Stimulated activated memory B cell treated with anti-CD40 and anti-IgM and Interleukin-4, amounts not matched to agents 10 μg/mL and 1 μg/mL and 100 μg/mL, for 72 hours (primary cell): ENCODE data around the gene TBCE.

Source experiments
- ATAC-seq: fragments of 150-1000 bp; cut with Tn5 transposase; 2 replicates; pipeline ENCODE4 v1.10.0; 2021
- H3K27ac Mint-ChIP-seq: one replicate; pipeline ENCODE4 v1.8.0; 2022; ENCODE audit warnings: mild to moderate bottlenecking, mixed read lengths
- H3K27me3 Mint-ChIP-seq: one replicate; pipeline ENCODE4 v1.8.0; 2022; ENCODE audit warnings: mixed read lengths
- H3K36me3 Mint-ChIP-seq: one replicate; pipeline ENCODE4 v1.8.0; 2022; ENCODE audit warnings: mixed read lengths
- H3K4me1 Mint-ChIP-seq: one replicate; pipeline ENCODE4 v1.8.0; 2022; ENCODE audit warnings: mixed read lengths
- H3K4me3 Mint-ChIP-seq: one replicate; pipeline ENCODE4 v1.8.0; 2022; ENCODE audit warnings: mild to moderate bottlenecking, moderate library complexity, mixed read lengths
- H3K9me3 Mint-ChIP-seq: one replicate; pipeline ENCODE4 v1.8.0; 2022; ENCODE audit warnings: mixed read lengths

Gene TBCE

GRCh38 chr1:235367000-235367908, at the start of gene TBCE:
Gene TBCE, plus strand, starts transcription at chr1:235367427. Its CDS starts 12,623 bp downstream, at chr1:235380050.
- H3K4me3 Mint-ChIP-seq, result peak within 1 kb of the TSS; percentile 89
- ATAC-seq, result peak; percentile 100
- peak within 1 kb of the TSS; percentile 84 for H3K27ac Mint-ChIP-seq
- H3K9me3 Mint-ChIP-seq, result no peaks in the 10 kb centered on the region
- peaks cover 24% of the 10 kb centered on the region for H3K4me1 Mint-ChIP-seq
- no peaks in the 10 kb centered on the region for H3K27me3 Mint-ChIP-seq
- peaks cover 4% of the 10 kb centered on the region for H3K36me3 Mint-ChIP-seq

GRCh38 chr1:235319255-235319654, 48.0 kb upstream of the TBCE start:
- ATAC-seq, result no peak
- Mint-ChIP-seq H3K27me3 (no peaks in the 10 kb centered on the region), H3K4me1 (peaks cover 64% of the 10 kb centered on the region), H3K4me3 (no peak overlapping the region), H3K36me3 (peaks cover 38% of the 10 kb centered on the region), H3K27ac (peak overlapping the region; percentile 72), H3K9me3 (no peaks in the 10 kb centered on the region)

- Mint-ChIP-seq H3K27me3 (no peaks in the 10 kb centered on the region), H3K4me3 (no peak overlapping the region), H3K27ac (no peak overlapping the region), H3K4me1 (peaks cover 59% of the 10 kb centered on the region), H3K9me3 (no peaks in the 10 kb centered on the region), H3K36me3 (peaks cover 38% of the 10 kb centered on the region)
- no peak for ATAC-seq
Observed at GRCh38 chr1:235320521-235321179, 46.6 kb upstream of the TBCE start.

GRCh38 chr1:235324296-235324695, 42.9 kb upstream of the TBCE start:
- Mint-ChIP-seq H3K4me1 (peaks cover 47% of the 10 kb centered on the region), H3K27me3 (no peaks in the 10 kb centered on the region), H3K36me3 (peaks cover 30% of the 10 kb centered on the region), H3K27ac (no peak overlapping the region), H3K4me3 (peak overlapping the region; percentile 73), H3K9me3 (no peaks in the 10 kb centered on the region)
- no peak for ATAC-seq

GRCh38 chr1:235325139-235325538, 42.1 kb upstream of the TBCE start:
- no peak overlapping the region for H3K27ac Mint-ChIP-seq
- H3K4me3 Mint-ChIP-seq, result peak overlapping the region; percentile 40
- no peak for ATAC-seq
- peaks cover 46% of the 10 kb centered on the region for H3K4me1 Mint-ChIP-seq
- H3K9me3 Mint-ChIP-seq, result no peaks in the 10 kb centered on the region
- H3K27me3 Mint-ChIP-seq, result no peaks in the 10 kb centered on the region
- peaks cover 28% of the 10 kb centered on the region for H3K36me3 Mint-ChIP-seq

GRCh38 chr1:235325854-235326253, 41.4 kb upstream of the TBCE start:
- Mint-ChIP-seq H3K27ac (no peak overlapping the region), H3K4me1 (peaks cover 38% of the 10 kb centered on the region), H3K9me3 (no peaks in the 10 kb centered on the region), H3K27me3 (no peaks in the 10 kb centered on the region), H3K4me3 (peak overlapping the region; percentile 96), H3K36me3 (peaks cover 21% of the 10 kb centered on the region)
- ATAC-seq, result no peak

- Mint-ChIP-seq H3K4me1 (peaks cover 28% of the 10 kb centered on the region), H3K9me3 (no peaks in the 10 kb centered on the region), H3K36me3 (peaks cover 18% of the 10 kb centered on the region), H3K27ac (no peak overlapping the region), H3K27me3 (no peaks in the 10 kb centered on the region), H3K4me3 (peak overlapping the region; percentile 96)
- ATAC-seq, result peak; percentile 24
Observed at GRCh38 chr1:235326719-235327558, 40.3 kb upstream of the TBCE start.

GRCh38 chr1:235327559-235328270, 39.5 kb upstream of the TBCE start, which contains the start of gene ARID4B:
Gene ARID4B, minus strand, starts transcription at chr1:235328179. Its CDS starts 1,260 bp downstream, at chr1:235326919.
- peak; percentile 2 for ATAC-seq
- peak within 1 kb of the TSS; percentile 96 for H3K4me3 Mint-ChIP-seq
- H3K36me3 Mint-ChIP-seq, result peaks cover 10% of the 10 kb centered on the region
- peaks cover 20% of the 10 kb centered on the region for H3K4me1 Mint-ChIP-seq
- no peak within 1 kb of the TSS for H3K27ac Mint-ChIP-seq
- no peaks in the 10 kb centered on the region for H3K9me3 Mint-ChIP-seq
- no peaks in the 10 kb centered on the region for H3K27me3 Mint-ChIP-seq

- H3K27me3 Mint-ChIP-seq, result no peaks in the 10 kb centered on the region
- no peak within 1 kb of the TSS for H3K27ac Mint-ChIP-seq
- peaks cover 8% of the 10 kb centered on the region for H3K36me3 Mint-ChIP-seq
- no peaks in the 10 kb centered on the region for H3K9me3 Mint-ChIP-seq
- no peak within 1 kb of the TSS for H3K4me3 Mint-ChIP-seq
- H3K4me1 Mint-ChIP-seq, result peaks cover 20% of the 10 kb centered on the region
- peak; percentile 91 for ATAC-seq
Observed at GRCh38 chr1:235328271-235329138, 38.7 kb upstream of the TBCE start, which contains the start of gene GGPS1. Gene GGPS1, plus strand, starts transcription at chr1:235328570. Its CDS starts 6,695 bp downstream, at chr1:235335265.

- peaks cover 8% of the 10 kb centered on the region for H3K36me3 Mint-ChIP-seq
- peaks cover 25% of the 10 kb centered on the region for H3K4me1 Mint-ChIP-seq
- H3K4me3 Mint-ChIP-seq, result no peak overlapping the region
- no peaks in the 10 kb centered on the region for H3K9me3 Mint-ChIP-seq
- H3K27ac Mint-ChIP-seq, result no peak overlapping the region
- no peaks in the 10 kb centered on the region for H3K27me3 Mint-ChIP-seq
- ATAC-seq, result peak; percentile 31
Observed at GRCh38 chr1:235329139-235329902, 37.9 kb upstream of the TBCE start.

GRCh38 chr1:235330918-235331285, 36.3 kb upstream of the TBCE start:
- H3K27ac Mint-ChIP-seq, result no peak overlapping the region
- H3K27me3 Mint-ChIP-seq, result no peaks in the 10 kb centered on the region
- H3K4me1 Mint-ChIP-seq, result peaks cover 18% of the 10 kb centered on the region
- peak overlapping the region; percentile 68 for H3K4me3 Mint-ChIP-seq
- no peak for ATAC-seq
- peaks cover 8% of the 10 kb centered on the region for H3K36me3 Mint-ChIP-seq
- no peaks in the 10 kb centered on the region for H3K9me3 Mint-ChIP-seq

GRCh38 chr1:235331401-235331800, 35.8 kb upstream of the TBCE start:
- H3K27me3 Mint-ChIP-seq, result no peaks in the 10 kb centered on the region
- H3K36me3 Mint-ChIP-seq, result peaks cover 7% of the 10 kb centered on the region
- H3K4me1 Mint-ChIP-seq, result peaks cover 13% of the 10 kb centered on the region
- H3K27ac Mint-ChIP-seq, result no peak overlapping the region
- H3K4me3 Mint-ChIP-seq, result peak overlapping the region; percentile 68
- no peak for ATAC-seq
- H3K9me3 Mint-ChIP-seq, result no peaks in the 10 kb centered on the region

- Mint-ChIP-seq H3K36me3 (peaks cover 19% of the 10 kb centered on the region), H3K4me3 (no peak overlapping the region), H3K27me3 (no peaks in the 10 kb centered on the region), H3K27ac (peak overlapping the region; percentile 46), H3K4me1 (peaks cover 14% of the 10 kb centered on the region), H3K9me3 (no peaks in the 10 kb centered on the region)
- no peak for ATAC-seq
Observed at GRCh38 chr1:235336903-235337302, 30.3 kb upstream of the TBCE start.
